GM23338 (cell line): Measurements from ENCODE around the gene SNRNP200. TPM values are rescaled to one million over a fixed set of nuclear protein-coding genes. Genes with fewer than 3 reads are reported as not detected.

Experiments
- ATAC-seq: fragments of 200-7000 bp; cut with Tn5 transposase; 3 replicates; pipeline ENCODE4 v1.9.1; 2020
- DNase-seq: peaks from one replicate; pipeline ENCODE4 v3.0.0-alpha.2; 2015; ENCODE audit warnings: low spot score
- H2AFZ ChIP-seq: fragments of 200-600 bp; sonication (generic); 2 replicates; pipeline ENCODE4 v1.8.0; 2016; ENCODE audit warnings: antibody characterized with exemption, mild to moderate bottlenecking, moderate library complexity
- H3F3A ChIP-seq: fragments of 200-600 bp; sonication (generic); replicated peaks from 2 replicates; pipeline ENCODE4 v1.8.0; 2017; ENCODE audit warnings: antibody characterized with exemption, mixed run types, low read depth
- H3K27ac ChIP-seq: fragments of 200-600 bp; sonication (generic); 2 replicates; pipeline ENCODE4 v1.6.1; 2016; ENCODE audit warnings: low read depth
- H3K27me3 ChIP-seq: fragments of 200-600 bp; sonication (generic); 2 replicates; pipeline ENCODE4 v1.8.0; 2016; ENCODE audit warnings: mild to moderate bottlenecking, mixed run types, moderate library complexity; ENCODE audit not compliant: insufficient read depth
- H3K36me3 ChIP-seq: fragments of 200-600 bp; sonication (generic); 2 replicates; pipeline ENCODE4 v1.8.0; 2016; ENCODE audit warnings: mild to moderate bottlenecking; ENCODE audit not compliant: insufficient read depth
- H3K4me1 ChIP-seq: fragments of 200-600 bp; sonication (generic); 2 replicates; pipeline ENCODE4 v1.8.0; 2016; ENCODE audit warnings: mild to moderate bottlenecking, moderate library complexity; ENCODE audit not compliant: insufficient read depth
- H3K4me2 ChIP-seq: fragments of 200-600 bp; sonication (generic); 2 replicates; pipeline ENCODE4 v1.7.1; 2017; ENCODE audit warnings: mixed run types
- H3K4me3 ChIP-seq: fragments of 200-600 bp; sonication (generic); 2 replicates; pipeline ENCODE4 v1.6.1; 2016; ENCODE audit warnings: mixed run types
- H3K79me2 ChIP-seq: fragments of 200-600 bp; sonication (generic); replicated peaks from 2 replicates; pipeline ENCODE4 v1.8.0; 2017; ENCODE audit warnings: mild to moderate bottlenecking; ENCODE audit not compliant: insufficient read depth
- H3K9me2 ChIP-seq: fragments of 200-600 bp; sonication (generic); 2 replicates; pipeline ENCODE4 v1.8.0; 2017; ENCODE audit not compliant: insufficient read depth
- H4K20me1 ChIP-seq: fragments of 200-600 bp; sonication (generic); replicated peaks from 2 replicates; pipeline ENCODE4 v1.8.0; 2017; ENCODE audit warnings: mild to moderate bottlenecking; ENCODE audit not compliant: insufficient read depth
- H3K27ac Mint-ChIP-seq: 2 replicates; pipeline ENCODE4 v1.8.0; 2020; ENCODE audit warnings: inconsistent platforms, mild to moderate bottlenecking, moderate library complexity, mixed read lengths
- H3K27me3 Mint-ChIP-seq: 3 replicates; pipeline ENCODE4 v1.8.0; 2022; ENCODE audit warnings: low read depth, mild to moderate bottlenecking, moderate library complexity, mixed read lengths, inconsistent platforms; ENCODE audit not compliant: insufficient read depth, poor library complexity
- H3K36me3 Mint-ChIP-seq: 3 replicates; pipeline ENCODE4 v1.8.0; 2021; ENCODE audit warnings: low read depth, mild to moderate bottlenecking, inconsistent platforms, moderate library complexity, mixed read lengths
- H3K4me1 Mint-ChIP-seq: 3 replicates; pipeline ENCODE4 v1.8.0; 2020; ENCODE audit warnings: mild to moderate bottlenecking, inconsistent platforms, mixed read lengths
- H3K4me3 Mint-ChIP-seq: 3 replicates; pipeline ENCODE4 v1.8.0; 2021; ENCODE audit warnings: moderate library complexity, mild to moderate bottlenecking, inconsistent platforms, mixed read lengths
- H3K9me3 Mint-ChIP-seq: 3 replicates; pipeline ENCODE4 v1.8.0; 2020; ENCODE audit warnings: moderate library complexity, mild to moderate bottlenecking, inconsistent platforms, mixed read lengths
- EZH2phosphoT487 ChIP-seq: fragments of 200-600 bp; sonication (generic); IDR thresholded peaks from one replicate; pipeline ENCODE4 v1.8.1; 2018; ENCODE audit warnings: antibody characterized with exemption; ENCODE audit not compliant: unreplicated experiment
- JUNB ChIP-seq: IDR thresholded peaks from one replicate; pipeline ENCODE4 v1.6.1; 2016; ENCODE audit warnings: antibody characterized with exemption; ENCODE audit not compliant: unreplicated experiment
- NANOG ChIP-seq: IDR thresholded peaks from 2 replicates; pipeline ENCODE4 v1.6.1; 2016; ENCODE audit warnings: antibody characterized with exemption, borderline replicate concordance
- STAT1 ChIP-seq: IDR thresholded peaks from one replicate; pipeline ENCODE4 v1.6.1; 2016; ENCODE audit warnings: antibody characterized with exemption; ENCODE audit not compliant: unreplicated experiment
- ZNF114 ChIP-seq: fragments of 250-450 bp; sonication (Bioruptor Pico); IDR thresholded peaks from 2 replicates; pipeline ENCODE4 v1.5.0; 2020; ENCODE audit warnings: mild to moderate bottlenecking, moderate library complexity
- ZNF331 ChIP-seq: fragments of 250-450 bp; sonication (Bioruptor Pico); IDR thresholded peaks from 2 replicates; pipeline ENCODE4 v1.5.0; 2020; ENCODE audit warnings: low read depth, mild to moderate bottlenecking, moderate library complexity
- polyA plus RNA-seq: library from polyadenylated mRNA; unstranded; fragments of >200 nt; fragmentation: Nextera tagmentation; extraction: Ambion mirVana; gene quantifications from 2 replicates; pipeline ENCODE4 v1.2.1, GENCODE V29; 2016
- total RNA-seq: library from RNA; depleted of rRNA; stranded (reverse); fragments of >200 nt; shearing (Covaris generic); gene quantifications from 2 replicates; pipeline ENCODE4 v1.2.3, GENCODE V29; 2014
- TF ChIP-seq, protein P1 (sequence below): IDR thresholded peaks from 2 replicates; pipeline ENCODE4 v1.6.1; 2016; ENCODE audit warnings: antibody characterized with exemption
- TF ChIP-seq, protein P2 (sequence below), 2 experiments: fragments of 200-600 bp in 1 of 2; sonication (generic) in 1 of 2; conservative IDR thresholded peaks; 2 replicates each; pipeline versions ENCODE4 v1.5.1 to v1.6.1; 2016 to 2017; ENCODE audit warnings: antibody characterized with exemption in 2 of 2, low read depth in 2 of 2, mild to moderate bottlenecking in 2 of 2, moderate library complexity in 1 of 2
- TF ChIP-seq, protein P3 (sequence below): fragments of 250-450 bp; sonication (Bioruptor Pico); IDR thresholded peaks from 2 replicates; pipeline ENCODE4 v1.5.0; 2020; ENCODE audit warnings: mild to moderate bottlenecking, moderate library complexity

SNRNP200 gene
- total and polyA plus RNA-seq, 2 experiments from 2014 or later: 70.7 to 179 TPM

DNA sequence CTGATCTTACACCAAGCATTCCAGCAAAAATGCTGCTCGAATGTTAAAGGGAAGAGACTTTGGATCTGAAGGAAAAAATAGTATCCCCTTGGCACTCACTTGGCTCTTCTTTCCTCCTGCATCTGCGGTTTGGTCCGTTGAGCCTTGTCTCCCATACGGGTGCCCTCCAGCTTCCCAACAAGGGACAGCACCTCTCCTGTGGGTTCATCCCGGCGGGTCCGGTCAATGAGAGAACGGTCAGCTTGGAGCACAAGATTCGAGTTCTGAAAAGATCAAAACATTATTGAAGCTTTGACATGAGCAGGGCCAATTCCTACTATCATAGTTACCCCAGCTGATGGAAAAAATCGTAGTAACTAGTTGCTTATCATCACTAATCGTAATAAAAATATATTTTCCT, 740 bp downstream of the SNRNP200 start (continued):
- TF ChIP-seq, protein P1, sequence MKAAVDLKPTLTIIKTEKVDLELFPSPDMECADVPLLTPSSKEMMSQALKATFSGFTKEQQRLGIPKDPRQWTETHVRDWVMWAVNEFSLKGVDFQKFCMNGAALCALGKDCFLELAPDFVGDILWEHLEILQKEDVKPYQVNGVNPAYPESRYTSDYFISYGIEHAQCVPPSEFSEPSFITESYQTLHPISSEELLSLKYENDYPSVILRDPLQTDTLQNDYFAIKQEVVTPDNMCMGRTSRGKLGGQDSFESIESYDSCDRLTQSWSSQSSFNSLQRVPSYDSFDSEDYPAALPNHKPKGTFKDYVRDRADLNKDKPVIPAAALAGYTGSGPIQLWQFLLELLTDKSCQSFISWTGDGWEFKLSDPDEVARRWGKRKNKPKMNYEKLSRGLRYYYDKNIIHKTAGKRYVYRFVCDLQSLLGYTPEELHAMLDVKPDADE: no peak
- TF ChIP-seq, protein P2, sequence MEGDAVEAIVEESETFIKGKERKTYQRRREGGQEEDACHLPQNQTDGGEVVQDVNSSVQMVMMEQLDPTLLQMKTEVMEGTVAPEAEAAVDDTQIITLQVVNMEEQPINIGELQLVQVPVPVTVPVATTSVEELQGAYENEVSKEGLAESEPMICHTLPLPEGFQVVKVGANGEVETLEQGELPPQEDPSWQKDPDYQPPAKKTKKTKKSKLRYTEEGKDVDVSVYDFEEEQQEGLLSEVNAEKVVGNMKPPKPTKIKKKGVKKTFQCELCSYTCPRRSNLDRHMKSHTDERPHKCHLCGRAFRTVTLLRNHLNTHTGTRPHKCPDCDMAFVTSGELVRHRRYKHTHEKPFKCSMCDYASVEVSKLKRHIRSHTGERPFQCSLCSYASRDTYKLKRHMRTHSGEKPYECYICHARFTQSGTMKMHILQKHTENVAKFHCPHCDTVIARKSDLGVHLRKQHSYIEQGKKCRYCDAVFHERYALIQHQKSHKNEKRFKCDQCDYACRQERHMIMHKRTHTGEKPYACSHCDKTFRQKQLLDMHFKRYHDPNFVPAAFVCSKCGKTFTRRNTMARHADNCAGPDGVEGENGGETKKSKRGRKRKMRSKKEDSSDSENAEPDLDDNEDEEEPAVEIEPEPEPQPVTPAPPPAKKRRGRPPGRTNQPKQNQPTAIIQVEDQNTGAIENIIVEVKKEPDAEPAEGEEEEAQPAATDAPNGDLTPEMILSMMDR (conservative IDR thresholded peaks at IDR 0.05; ENCODE audit: low read depth in 2 of 2): no peak

DNA sequence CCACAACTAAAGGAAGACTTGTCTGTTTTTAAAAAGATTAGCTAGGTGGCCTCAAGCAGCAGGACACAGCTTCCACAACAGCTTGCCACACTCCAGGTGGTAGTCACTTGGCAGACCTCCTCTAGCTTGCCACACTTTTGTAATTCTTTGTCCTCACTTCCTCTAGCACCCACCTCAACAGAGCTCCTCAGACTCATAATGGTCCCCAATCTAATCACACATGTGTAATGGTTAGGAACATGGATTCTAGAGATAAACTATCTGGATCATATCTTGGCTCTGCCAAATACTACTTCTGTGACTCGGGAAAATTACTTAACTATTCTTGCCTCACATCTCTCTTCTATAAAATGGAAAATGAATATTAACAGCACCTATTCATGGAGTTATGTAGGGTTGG, 3.5 kb downstream of the SNRNP200 start:
- Mint-ChIP-seq H3K4me3 (no peak overlapping the region), H3K36me3 (peaks cover 75% of the 10 kb centered on the region)
- H3K79me2 ChIP-seq: peaks cover 38% of the 10 kb centered on the region

More for the DNA sequence above, 3.5 kb downstream of the SNRNP200 start:
- Histone ChIP-seq H3K27me3 (no peaks in the 10 kb centered on the region), H3K9me2 (no peaks in the 10 kb centered on the region), H3K36me3 (peaks cover 69% of the 10 kb centered on the region), H3F3A (no peaks in the 10 kb centered on the region; the same call in 1 of the 2 replicates), H3K4me1 (no peaks in the 10 kb centered on the region; the same call in 1 of the 2 replicates), H3K4me2 (no peak overlapping the region), H3K4me3 (no peak overlapping the region), H4K20me1 (peaks cover 14% of the 10 kb centered on the region), H2AFZ (no peak overlapping the region), H3K27ac (no peak overlapping the region)
- H3K27me3 Mint-ChIP-seq: no peaks in the 10 kb centered on the region
- H3K4me1 Mint-ChIP-seq: peaks cover 17% of the 10 kb centered on the region
- H3K9me3 Mint-ChIP-seq: no peaks in the 10 kb centered on the region
- DNase-seq (no peak), ATAC-seq (no peak)
- TF ChIP-seq EZH2phosphoT487: no peak
- TF ChIP-seq, protein P3, sequence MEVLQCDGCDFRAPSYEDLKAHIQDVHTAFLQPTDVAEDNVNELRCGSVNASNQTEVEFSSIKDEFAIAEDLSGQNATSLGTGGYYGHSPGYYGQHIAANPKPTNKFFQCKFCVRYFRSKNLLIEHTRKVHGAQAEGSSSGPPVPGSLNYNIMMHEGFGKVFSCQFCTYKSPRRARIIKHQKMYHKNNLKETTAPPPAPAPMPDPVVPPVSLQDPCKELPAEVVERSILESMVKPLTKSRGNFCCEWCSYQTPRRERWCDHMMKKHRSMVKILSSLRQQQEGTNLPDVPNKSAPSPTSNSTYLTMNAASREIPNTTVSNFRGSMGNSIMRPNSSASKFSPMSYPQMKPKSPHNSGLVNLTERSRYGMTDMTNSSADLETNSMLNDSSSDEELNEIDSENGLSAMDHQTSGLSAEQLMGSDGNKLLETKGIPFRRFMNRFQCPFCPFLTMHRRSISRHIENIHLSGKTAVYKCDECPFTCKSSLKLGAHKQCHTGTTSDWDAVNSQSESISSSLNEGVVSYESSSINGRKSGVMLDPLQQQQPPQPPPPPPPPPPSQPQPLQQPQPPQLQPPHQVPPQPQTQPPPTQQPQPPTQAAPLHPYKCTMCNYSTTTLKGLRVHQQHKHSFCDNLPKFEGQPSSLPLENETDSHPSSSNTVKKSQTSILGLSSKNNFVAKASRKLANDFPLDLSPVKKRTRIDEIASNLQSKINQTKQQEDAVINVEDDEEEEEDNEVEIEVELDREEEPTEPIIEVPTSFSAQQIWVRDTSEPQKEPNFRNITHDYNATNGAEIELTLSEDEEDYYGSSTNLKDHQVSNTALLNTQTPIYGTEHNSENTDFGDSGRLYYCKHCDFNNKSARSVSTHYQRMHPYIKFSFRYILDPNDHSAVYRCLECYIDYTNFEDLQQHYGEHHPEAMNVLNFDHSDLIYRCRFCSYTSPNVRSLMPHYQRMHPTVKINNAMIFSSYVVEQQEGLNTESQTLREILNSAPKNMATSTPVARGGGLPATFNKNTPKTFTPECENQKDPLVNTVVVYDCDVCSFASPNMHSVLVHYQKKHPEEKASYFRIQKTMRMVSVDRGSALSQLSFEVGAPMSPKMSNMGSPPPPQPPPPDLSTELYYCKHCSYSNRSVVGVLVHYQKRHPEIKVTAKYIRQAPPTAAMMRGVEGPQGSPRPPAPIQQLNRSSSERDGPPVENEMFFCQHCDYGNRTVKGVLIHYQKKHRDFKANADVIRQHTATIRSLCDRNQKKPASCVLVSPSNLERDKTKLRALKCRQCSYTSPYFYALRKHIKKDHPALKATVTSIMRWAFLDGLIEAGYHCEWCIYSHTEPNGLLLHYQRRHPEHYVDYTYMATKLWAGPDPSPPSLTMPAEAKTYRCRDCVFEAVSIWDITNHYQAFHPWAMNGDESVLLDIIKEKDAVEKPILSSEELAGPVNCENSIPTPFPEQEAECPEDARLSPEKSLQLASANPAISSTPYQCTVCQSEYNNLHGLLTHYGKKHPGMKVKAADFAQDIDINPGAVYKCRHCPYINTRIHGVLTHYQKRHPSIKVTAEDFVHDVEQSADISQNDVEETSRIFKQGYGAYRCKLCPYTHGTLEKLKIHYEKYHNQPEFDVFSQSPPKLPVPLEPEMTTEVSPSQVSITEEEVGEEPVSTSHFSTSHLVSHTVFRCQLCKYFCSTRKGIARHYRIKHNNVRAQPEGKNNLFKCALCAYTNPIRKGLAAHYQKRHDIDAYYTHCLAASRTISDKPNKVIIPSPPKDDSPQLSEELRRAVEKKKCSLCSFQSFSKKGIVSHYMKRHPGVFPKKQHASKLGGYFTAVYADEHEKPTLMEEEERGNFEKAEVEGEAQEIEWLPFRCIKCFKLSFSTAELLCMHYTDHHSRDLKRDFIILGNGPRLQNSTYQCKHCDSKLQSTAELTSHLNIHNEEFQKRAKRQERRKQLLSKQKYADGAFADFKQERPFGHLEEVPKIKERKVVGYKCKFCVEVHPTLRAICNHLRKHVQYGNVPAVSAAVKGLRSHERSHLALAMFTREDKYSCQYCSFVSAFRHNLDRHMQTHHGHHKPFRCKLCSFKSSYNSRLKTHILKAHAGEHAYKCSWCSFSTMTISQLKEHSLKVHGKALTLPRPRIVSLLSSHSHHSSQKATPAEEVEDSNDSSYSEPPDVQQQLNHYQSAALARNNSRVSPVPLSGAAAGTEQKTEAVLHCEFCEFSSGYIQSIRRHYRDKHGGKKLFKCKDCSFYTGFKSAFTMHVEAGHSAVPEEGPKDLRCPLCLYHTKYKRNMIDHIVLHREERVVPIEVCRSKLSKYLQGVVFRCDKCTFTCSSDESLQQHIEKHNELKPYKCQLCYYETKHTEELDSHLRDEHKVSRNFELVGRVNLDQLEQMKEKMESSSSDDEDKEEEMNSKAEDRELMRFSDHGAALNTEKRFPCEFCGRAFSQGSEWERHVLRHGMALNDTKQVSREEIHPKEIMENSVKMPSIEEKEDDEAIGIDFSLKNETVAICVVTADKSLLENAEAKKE (CRISPR knock-in tag): no peak
- TF ChIP-seq ZNF331 (CRISPR knock-in tag): no peak
- TF ChIP-seq, protein P1: no peak
- no peak for TF ChIP-seq ZNF114 (CRISPR knock-in tag)
- no peak for TF ChIP-seq JUNB
- TF ChIP-seq STAT1: no peak
- no peak for TF ChIP-seq NANOG
- TF ChIP-seq, protein P2 (conservative IDR thresholded peaks at IDR 0.05; ENCODE audit: low read depth in 2 of 2): no peak
- H3K27ac Mint-ChIP-seq: no peak overlapping the region
